Right hindlimb (tissue), 1 donor: ENCODE data around the gene CDHR5.

ENCODE experiments used
- DNase-seq: peaks from one replicate; pipeline ENCODE4 v3.0.0-alpha.2; 2018

CDHR5 gene

DNA sequence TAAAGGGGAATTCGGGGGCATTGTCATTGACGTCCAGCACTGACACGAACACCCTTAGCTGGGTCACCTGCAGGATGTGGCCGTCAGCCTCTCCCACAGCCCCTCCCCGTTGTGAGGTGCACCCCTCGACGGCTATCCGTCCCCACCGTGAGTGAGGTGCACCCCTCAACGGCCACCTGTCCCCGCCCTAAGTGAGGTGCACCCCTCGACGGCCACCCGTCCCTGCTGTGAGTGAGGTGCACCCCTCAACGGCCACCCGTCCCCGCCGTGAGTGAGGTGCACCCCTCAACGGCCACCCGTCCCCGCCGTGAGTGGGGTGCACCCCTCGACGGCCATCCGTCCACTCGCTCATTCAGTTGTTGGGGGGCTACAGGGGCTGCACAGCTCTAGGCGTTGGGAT, 2.9 kb downstream of the CDHR5 start:
- no peak for DNase-seq

GRCh38 chr11:620935-621814, 3.6 kb downstream of the CDHR5 start:
- DNase-seq, result no peak

- no peak for DNase-seq
These were observed 4.6 kb downstream of the CDHR5 start for GRCh38 chr11:620201-620600.

GRCh38 chr11:619628-620050, 5.1 kb downstream of the CDHR5 start:
- DNase-seq, result peak; percentile 31

DNA sequence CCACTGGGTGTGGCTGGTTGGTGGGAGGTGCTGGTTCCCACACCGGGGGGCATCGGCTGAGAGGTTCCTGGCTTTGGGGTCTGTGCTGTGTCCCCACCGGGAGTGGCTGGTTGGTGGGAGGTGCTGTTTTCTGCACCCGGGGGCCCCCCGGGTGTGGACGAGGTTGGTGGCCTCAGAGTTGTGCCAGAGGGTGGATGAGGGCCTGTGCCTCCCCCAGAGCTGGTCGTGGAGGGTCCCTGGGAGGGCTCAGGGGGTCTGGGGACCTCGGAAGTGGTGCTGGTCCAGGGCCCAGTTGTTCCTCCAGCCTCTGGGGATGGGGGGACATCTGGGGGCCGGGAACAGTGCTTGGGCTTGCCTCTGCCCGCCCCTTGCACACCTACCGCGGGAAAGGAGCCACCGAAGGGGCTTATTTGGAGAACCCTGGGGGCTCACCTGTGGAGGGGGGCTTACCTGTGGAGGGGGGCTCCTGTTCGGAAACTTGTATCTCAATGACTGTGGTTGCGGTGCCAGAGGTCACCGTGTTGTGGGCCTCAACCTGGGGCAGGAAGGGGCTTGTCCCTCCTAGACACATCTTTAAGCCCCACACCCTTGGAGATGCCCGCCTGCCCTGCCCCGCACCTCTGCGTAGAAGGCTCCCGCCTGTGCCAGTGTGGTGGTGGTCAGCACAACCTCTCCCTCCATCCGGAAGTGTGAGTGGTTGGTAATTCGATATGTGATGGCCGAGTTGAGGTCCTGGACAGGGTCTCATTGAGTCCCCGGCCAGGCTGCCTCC, 5.7 kb downstream of the CDHR5 start:
- DNase-seq, result no peak

DNA sequence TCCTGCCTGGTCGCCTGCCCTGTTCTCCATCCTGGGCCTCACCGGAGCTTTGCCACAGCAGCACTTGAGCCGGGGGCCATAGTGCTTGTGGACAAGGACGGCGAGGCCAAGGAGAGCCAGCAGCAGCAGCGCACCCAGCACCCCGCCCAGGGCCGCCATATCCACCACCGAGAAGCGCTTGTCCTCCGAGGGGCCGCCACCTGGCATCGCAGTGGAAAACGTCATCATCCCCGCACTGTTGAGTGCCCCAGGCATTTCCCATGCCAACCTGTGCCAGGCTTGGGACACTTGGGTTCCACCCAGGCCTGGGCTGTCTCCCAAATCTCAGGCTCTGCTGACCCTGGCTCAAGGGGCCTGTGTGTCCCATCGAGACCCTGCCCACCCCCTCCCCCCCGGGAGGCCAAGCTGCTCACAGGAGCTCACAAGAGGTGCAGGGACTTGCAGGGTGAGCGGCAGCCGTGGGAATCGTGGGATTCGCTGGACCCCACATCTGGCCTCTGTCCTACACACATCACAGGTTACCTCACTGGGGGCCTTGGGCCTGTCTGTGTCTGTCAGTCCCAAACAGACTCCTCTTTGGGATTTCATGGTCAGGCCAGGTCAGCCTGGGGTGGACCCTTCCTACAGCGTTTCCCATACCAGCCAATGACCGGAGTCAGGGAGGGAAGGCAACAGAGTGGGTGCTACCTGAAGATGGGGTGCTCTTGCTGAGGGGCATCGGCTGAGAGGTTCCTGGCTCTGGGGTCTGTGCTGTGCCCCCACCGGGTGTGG, 6.7 kb downstream of the CDHR5 start:
- DNase-seq, result peak; percentile 25

DNA sequence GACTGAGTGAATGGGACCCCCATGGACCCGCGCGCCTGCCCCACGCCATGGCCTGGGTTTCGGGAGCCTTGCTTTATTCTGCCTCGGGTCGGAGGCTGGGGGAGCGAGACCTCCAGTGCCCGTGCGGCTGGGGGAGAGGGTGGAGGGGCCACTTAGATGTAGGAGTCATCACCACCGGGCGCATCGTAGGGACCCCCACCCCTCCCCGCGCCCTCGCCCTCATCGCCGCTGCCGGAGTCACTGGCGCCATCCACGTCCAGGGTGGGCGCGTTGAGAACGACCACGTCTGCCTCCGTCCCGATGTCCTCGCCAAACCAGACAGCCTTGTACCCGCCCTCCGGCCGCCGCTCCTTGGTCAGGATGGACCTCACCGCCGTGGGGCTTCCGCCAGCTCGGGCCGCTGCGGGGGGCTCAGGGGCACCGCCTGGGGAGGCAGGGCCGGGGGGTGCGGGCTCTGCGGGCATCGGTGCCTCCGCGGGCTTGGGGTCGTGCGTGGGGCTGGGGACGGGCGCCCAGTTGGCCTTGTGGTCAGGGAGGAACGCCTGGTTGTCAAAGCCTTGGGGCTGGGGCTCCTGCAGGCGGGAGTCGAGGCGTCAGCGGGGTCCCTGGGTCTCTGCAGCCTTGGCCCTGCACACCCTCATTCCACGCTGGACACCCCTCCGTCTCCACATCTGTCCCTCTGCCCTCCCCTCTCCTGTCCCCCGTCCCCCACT, 7.4 kb downstream of the CDHR5 start:
- no peak for DNase-seq

GRCh38 chr11:616320-617198, 8.2 kb downstream of the CDHR5 start:
- peak; percentile 43 for DNase-seq

GRCh38 chr11:615504-616319, 9.0 kb downstream of the CDHR5 start, which contains the start of gene IRF7:
TSS of gene IRF7 (minus strand) at chr11:615950. CDS start at chr11:615364, 586 bp downstream.
- DNase-seq, result peak; percentile 97

DNA sequence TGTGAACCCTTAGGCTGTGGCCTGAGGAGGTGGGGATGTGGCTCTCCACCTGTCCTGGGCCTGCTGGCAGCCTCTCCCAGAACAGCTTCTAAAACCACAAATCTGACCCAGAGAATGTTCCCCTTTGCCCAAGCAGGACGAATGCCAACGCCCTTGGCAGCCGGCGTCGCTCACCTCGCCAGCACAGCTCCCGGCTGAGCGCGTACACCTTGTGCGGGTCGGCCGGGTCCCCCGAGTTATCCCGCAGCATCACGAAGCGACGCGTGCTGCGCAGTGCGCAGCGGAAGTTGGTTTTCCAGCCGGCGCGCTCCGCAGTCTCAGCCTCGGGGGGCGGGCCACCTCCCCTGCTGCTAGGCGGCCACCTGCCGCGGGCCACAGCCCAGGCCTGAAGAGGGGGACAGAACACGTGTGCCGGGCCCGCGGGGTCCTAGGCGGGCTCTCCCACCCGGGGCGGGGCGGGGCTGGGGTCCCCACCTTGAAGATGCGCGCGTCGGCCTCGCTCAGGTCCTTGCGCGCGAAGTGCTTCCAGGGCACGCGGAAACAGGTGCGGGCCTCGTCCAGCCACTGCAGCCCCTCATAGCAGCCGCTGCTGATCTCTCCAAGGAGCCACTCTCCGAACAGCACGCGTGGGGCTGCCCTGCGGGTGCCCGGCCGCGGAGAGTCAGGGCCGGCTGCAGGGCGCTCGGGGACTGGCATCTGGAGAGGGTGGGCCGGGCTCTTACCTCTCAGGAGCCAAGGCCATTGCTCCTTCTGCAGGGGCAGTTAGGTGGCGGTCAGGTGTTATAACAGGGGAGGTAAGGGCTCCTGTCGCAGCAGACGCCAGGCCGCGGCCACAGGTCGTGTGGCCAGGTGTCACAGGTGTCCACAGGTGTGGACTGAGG, 9.9 kb downstream of the CDHR5 start:
- peak; percentile 39 for DNase-seq

DNA sequence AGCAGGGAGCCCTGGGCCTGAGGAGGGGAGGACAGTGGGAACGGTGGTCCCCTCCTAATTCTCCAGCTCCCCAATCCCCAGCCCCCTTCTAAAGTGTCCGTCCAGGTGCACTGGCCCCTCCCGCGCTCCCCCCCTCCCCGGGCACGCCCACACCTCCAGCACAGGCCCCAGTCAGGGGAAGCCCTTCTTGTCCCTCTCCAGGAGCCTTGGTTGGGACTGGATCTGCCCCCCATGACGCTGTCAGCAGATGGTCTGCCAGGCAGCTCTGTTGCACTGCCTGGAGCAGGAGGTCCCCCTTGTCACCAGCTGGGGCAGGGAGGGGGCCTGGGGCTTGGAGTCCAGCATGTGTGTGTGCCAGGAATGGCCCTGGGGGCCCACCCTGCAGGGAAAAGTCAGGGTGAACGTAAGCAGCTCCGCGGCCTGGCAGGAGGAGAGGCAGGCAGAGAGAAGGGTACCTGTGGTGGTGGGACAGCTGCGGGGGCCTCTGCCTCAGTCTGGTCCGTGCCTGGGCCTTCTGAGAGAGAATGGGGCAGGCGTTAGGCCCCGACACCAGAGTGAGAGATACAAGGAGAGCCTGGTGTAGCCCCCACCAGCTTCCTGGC, 10.6 kb downstream of the CDHR5 start:
- DNase-seq, result peak; percentile 34

GRCh38 chr11:613369-613968, 11.3 kb downstream of the CDHR5 start:
- DNase-seq, result peak; percentile 44

DNA sequence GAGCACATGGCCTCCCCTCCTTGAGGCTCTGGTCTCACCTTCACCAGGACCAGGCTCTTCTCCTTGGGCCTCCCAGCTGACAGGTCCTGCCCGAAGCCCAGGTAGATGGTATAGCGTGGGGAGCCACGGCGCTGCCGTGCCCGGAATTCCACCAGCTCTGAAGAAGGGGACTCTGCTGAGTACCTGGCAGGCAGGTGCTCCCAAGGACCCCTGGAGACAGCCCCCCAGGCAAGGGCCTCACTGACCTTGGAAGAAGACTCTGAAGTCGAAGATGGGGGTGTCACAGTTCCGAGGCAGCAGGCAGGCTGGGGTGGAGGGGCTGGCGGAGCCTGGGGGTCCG, 11.8 kb downstream of the CDHR5 start:
- DNase-seq, result no peak

DNA sequence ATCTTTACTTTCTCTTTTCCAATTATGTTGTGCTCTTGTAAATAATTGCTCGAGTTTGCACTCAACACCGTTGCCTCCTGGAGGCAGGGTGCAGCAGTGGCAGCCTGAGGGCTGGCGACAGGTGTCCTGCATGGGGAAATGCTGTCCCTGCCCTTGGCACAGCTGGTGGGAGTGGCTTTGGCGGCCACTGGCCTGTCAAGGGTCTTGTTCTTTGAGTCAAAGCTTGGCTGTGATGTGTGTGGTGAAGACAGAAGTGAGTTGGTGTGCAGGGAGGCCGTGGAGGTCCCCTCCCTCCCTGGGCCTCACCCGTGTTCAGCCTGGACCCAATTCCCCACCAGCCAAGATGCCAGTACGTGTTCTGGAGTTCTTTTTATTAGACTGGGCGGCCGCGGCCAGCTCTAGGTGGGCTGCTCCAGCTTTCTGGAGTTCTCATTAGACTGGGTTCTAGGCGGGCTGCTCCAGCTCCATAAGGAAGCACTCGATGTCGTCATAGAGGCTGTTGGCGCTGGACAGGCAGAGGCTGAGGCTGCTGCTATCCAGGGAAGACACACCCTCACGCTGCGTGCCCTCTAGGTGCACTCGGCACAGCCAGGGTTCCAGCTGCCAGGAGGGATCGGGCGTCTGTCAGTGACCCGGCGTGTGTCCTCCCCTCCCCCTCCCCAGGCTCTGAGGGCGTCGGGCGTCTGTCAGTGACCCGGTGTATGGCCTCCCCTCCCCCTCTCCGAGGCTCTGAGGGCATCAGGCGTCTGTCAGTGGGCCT, 12.4 kb downstream of the CDHR5 start:
- DNase-seq, result peak; percentile 77

DNA sequence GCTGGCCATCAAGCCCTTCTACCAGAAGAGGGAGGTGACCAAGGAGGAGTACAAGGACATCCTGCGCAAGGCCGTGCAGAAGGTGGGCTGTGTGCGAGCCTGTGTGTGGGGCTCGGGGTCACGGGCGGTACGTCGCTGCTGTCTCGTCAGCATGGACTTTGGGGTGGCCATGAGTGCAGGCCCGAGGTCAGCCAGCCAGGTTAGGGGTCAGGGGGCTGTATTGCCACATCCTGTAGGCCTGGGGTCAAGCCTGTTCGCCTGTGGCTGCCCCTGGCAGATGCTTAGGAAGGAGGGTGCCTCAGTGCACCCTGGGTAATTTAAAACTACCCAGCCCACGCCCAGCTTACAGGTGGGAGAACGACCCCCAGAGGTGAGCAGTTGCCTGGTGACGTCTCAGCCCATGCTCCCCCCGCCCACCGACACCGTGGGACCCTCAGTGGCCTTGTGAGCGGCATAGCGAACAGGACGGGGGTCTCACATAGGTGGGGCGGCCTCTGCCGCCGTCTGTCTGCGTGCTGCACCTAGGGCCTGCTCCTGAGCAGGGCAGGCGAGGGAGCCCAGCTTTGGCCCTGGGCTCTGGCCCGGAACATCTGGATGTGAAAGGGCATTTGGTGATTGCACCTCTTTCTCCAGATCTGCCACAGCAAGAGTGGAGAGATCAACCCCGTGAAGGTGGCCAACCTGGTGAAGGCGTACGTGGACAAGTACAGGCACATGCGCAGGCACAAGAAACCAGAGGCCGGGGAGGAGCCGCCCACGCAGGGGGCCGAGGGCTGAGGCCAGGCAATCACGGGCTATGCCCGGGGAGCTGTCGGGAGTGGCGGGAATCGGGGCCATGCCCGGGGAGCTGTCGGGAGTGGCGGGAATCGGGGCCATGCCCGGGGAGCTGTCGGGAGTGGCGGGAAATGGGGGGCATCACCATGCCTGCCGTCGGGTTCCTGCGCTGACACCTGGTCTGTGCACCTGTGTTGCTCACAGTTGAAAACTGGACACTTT, 13.5 kb downstream of the CDHR5 start:
- DNase-seq, result no peak

GRCh38 chr11:610146-610801, 14.5 kb downstream of the CDHR5 start:
- DNase-seq, result no peak
